Measurements from ENCODE around the gene INPP5K.

The INPP5K gene

DNA sequence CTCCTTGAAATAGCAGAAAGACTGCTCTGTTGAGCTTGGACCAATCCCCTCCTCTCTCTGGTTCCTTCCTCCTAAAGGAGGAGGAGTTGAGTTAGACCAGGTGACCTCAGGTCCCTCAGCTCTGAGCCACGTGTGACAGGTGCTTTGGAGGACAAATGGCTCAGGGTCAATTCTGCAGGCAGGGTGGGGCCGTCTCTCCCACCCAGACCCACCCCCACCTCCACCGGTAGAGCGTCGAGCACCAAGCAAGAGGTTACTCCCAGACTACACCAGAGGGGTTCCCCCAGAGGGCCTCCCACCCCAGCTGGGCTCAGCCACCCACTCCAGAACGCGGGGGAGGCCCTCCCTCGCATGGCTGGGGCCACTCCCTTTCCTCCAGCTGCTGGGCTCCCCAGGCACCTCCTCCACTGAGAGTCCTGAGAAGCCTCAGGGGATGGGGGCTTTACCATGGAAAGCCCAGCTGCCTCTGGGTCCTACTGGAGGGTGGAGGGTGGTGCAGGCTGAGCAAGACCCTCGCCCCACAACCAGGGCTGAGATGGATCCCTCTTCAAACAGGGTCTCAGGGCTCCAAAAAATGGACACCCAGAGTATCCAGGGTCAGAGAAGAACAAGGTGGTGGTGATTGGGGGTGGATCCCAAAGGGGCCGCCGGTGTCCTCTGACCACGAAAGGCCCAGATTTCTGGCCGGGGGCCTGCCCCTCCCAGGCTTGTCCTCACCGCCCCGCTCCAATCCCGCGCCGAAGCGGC, 31.6 kb downstream of the INPP5K start:
- DNase-seq = peak; percentile 92

DNA sequence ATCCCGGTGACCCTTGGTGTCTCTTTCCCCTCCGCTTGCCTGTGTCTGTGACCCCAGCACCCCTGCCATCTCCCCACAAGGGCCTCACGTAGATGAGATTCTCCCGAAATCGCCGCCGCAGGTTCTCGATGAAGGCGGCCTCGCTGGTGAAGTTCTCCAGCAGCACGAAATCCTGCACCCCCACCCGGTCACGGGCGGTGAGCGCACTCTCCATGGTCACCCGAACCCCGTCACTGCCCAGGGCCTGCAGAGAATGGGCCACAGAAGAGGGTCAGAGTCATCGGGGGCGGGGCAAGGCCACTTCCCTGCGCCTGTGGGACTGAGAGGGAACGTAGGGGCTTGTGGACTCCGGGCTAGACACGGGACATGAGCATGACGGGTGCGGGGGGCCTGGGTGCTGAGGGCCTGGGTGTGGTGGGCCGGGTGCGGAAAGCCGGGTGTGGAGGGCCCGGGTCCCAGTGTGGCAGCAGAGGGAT, 32.3 kb downstream of the INPP5K start:
- no peak for DNase-seq

DNA sequence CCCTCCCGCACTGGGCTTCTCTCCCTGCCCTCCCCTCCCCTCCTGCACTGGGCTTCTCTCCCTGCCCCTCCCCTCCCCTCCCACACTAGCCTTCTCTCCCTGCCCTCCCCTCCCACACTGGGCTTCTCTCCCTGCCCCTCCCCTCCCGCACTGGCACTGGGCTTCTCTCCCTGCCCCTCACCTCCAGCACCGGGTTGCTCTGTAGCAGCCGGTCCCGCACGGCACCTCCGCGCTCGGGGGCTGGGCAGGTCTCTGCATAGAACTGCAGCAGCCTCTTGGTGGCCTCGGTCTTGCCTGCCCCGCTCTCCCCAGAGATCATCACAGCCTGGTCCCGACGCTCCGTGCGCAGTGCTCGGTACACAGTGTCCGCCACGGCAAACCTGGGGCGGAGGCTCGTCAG, 33.7 kb downstream of the INPP5K start:
- DNase-seq = no peak

DNA sequence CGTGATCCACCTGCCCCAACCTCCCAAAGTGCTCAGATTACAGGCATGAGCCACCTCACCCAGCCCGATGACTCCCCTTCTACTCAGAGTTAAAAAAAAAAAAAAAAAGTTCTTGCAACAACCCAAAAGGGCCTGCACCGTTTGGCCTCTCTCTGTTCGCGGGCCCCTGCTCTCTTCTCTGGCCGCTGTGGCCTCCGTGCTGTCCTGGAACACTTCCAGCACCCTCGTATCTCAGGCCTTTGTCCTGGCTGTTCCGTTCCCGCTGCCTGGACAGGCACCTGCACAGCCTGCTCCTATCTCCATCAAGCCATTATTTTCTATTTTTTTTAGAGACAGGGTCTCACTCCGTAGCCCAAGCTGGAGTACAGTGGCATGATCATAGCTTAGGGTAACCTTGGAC, 34.7 kb downstream of the INPP5K start:
- no peak for DNase-seq

DNA sequence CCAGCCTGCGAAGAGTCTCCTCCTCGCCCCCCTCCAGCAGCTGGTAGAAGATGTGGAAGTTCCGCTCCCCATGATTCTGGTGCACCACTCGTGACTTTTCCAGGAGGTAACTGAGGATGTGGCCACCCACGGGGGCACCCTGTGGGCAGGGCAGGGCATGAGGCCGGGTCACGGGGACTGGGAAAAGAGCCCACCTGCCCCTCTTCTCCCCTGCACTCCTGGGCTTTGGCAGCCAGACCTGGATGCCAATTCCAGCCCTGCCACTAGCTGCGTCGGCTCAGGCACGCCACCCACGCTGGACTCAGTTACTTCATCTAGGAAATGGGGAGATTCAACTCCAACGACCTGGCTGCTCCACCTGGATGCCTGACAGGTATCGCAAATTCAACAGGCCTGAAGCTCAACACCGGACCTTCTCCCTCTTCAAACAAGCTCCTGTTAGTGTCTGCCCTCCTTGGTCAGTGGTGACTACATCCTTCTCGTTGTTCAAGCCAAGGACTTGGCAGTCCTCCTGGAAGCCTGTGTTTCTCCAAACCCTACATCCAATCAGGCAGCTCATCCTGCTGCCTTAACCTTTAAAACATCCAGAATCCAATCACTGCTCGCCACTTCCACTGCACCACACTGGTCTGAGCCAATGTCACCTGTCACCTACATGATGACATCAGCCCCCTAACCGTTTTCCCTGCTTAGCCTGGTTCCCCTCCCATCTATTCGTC, 35.5 kb downstream of the INPP5K start:
- no peak for DNase-seq

DNA sequence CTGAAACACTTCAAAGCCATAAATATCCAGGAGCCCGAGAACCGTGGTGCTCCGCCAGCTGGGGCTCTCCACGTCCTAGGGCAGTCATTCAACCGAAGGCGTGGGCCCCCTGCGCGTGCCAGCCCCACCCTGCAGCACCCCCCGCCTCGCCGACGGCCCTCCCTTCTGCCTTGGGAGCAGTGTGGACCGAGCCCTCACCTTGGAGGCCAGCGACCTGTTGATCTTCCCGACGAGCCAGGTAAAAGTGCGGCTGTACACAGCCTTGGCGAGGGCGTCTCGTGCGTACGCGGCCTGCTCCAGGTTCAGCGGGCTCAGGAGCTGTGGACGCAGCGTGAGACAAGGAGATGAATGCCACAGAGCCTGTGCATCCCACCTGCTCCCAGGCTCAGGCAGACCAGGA, 38.0 kb downstream of the INPP5K start:
- DNase-seq = no peak

DNA sequence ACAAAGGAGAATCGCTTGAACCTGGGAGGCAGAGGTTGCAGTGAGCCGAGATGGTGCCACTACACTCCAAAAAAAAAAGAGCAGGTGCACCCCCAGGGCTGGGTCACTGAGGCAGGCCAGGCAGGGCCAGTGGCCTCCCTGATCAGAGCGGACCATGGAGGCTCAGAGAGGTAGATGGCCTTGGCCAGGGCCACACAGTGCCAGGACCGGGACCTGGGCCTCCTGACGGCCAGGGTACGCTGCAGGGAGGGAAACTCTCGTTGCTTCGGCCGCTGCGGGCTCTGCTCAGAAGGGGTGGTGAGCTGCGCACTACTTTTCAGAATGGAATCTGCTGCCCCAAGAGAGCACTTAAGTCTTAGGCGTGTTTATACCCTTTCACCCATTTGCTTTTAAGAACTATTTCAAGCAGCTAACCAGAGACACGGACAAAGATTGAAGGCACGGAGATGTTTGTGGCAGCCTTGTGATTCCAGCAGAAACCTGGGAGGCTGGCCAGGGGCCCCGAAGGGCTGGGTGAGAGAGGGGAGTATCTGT, 41.0 kb downstream of the INPP5K start:
- DNase-seq = no peak

DNA sequence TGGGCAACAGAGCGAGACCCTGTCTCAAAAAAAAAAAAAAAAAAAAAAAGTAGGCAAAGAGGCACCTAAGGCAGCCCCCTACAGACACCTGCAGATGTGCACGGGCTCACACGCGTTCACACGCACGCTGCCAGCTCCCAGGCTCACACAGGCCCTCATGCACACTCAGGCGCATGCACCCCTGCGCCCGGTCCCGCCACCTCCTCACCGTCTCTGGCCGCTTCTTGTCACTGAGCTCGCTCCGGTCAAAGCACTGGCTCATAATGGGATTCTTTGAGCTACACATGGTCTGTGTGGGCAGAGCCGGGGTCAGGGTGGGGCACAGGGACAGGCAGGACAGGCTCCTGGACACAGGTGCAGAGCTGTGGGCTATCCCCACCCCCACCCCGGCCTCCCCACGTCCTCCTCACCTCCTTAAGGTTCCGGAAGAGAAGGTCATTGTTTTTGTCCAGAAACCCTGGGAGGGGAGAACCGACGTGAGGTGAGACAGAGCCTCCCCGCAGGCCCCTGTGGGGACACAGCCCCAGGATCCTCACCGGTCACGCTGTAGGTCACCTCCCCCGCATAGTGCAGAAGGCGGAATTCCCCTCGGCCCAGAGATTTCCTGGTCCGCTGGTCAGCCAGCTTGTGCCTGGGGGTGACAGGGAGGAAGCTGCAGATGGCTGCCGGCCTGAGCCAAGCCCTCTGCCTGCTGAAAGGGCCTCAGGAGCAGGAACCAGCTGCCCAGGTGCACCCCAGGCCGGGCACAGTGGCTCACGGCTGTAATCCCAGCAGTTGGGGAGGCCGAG, 41.8 kb downstream of the INPP5K start:
- no peak for DNase-seq

DNA sequence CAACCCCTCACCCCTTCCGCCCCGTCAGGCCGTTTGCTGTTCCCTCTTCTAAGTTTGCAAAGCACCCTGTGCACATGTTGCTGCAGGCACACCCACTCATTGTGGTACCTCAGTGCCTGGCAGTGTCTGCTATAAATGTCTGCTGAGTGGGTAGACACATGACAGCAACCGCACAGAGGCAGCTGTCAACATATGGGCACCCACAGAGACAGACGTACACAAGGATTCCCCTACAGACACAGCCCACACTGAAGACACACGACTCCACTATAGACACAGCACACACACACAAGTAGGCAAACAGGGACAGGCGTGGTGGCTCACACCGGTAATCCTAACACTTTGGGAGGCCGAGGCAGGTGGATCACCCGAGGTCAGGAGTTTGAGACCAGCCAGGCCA, 42.6 kb downstream of the INPP5K start:
- no peak for DNase-seq

DNA sequence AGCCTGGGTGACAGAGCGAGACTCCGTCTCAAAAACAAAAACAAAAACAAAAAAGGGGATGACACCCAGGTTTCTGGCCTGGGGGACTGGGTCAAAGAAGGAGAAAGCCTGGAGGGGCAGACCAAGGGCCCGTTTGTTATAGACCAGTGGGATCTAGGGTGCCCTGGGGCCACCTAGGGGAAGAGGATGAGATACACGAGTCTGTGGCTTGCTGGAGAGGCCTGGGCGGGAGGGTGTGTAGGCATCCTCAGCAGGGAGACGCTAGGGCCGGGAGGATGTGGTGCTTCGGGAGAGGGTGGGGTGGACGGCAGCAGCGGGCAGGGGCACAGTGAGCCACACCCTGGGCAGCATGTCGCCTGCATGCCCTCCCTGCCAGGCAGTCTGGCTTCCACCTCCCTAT, 43.2 kb downstream of the INPP5K start:
- peak; percentile 49 for DNase-seq

DNA sequence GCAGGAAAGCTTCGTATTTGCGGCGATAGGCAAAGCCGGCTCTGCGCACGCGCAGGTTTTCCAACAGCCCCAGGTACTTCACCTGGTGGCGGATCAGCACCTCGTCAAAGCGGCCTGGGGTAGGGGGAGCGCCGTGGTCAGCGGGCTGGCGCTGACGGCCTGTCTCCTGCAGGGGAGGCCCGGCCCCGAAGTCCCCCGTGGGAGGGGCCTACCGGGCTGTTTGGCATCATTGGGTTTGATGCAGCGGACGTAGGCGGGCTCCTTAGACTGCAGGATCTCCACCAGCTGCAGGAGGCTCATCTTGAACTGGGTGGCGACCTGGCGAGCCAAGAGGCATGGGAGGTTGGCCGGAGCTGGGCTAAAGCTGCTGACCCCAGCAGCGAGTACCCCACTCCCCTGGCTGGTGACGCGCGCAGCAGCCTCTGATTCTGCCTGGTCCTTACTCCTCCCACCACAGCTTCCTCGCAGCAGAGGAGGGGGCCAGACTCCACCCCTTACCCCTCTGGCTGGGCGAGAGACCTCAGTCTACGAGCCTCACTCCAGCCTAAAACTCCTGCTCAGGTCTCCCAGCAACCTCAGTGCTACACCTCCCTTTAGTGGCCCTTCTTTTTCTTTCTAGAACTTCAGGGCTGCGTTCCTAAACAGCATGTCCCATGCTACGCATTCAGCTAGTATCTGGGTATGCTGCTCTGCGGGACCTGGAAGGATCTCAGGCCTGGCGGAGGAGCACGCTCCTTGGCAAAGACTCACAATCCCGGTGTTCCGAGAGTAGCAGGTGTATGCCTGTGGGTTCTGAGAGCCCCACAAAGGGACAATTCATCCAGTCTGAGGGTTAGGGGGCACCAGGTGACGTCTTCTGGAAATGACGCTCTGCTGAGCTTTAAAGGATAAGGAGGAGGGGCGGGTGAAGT, 44.2 kb downstream of the INPP5K start:
- DNase-seq = no peak

DNA sequence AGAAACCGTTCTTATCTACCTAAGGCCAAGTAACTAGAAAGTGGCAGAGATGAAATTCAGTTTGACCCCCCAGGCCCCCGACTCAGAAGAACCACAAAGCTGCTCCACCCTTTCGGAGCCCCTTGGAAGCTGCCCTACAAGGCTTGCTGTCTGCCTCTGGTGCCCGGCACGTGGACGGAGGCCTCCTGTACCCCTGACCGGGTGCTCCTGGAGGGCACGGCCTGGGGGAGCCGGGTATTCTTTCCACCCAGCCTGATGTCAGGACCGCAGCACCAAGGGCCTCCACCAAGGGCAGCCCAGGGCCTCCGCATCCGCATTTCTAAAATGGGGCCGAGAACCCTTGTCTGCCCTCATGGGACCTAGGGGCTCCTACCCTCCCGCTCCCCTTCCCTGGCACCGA, 44.9 kb downstream of the INPP5K start:
- DNase-seq = no peak

DNA sequence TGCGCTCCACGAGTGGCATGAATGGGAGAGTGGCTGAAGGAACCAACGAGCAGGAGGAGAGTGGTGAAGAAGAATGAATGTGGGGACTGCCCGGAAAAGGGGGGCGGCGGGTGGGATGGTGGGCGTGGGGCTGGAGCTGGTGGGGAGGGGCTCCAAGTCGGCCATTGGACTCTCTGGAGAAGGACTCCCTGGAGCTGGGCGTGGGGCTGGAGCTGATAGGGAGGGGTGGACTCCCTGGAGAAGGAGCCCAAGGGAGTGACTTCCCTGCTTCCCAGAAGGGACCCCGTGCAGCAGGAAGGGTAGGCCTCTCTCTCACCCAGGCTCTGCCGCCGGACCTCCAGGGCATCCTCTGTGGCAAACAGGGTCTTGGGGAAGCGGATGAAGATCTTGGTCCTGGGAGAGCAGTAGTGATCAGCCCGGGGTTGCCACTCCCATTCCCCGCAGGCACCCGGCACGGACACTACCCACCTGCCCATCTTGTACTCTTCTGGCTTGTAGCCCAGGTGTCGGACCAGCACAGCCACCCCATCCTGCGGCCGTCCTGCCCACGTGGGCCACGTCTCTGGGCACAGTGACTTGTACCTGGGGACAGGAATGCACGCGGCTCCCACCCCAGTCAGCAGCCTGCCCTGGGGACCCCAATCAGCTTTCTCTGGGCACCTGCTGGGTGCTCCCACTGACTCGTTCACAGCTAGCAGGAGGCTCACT, 45.5 kb downstream of the INPP5K start:
- peak; percentile 68 for DNase-seq

DNA sequence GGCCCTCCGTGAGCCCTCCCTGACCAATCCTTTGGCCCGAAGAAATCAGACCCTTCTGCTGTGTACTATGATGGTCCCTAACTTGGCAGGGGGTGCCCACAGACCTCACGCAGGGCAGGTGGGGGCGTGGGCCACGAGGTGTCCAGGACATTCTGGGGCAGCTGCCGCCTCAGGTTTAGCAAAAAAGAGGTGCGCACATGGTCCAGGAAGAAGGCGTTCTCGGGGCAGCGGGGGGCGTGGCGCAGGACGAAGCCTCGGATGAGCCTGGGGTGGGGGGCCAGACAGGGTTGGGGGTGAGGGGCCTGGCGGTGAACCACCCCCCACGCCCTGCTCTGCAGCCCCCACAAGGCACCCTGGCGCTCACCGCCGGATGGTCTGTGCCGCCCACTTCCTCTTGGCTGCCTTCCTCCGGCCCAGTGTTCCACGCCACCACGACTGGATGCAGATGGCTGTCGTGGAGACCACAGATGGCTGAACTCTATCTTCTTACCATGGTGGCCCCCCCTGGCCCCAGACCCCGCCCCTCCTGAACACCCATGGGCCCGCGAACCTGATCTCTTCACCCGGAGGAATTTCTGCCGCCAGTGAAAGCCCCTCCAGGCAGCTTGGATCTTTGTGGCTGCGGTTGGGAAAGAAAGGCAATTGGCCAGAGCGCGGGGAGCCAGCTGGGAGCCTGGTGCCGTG, 46.2 kb downstream of the INPP5K start:
- peak; percentile 84 for DNase-seq

DNA sequence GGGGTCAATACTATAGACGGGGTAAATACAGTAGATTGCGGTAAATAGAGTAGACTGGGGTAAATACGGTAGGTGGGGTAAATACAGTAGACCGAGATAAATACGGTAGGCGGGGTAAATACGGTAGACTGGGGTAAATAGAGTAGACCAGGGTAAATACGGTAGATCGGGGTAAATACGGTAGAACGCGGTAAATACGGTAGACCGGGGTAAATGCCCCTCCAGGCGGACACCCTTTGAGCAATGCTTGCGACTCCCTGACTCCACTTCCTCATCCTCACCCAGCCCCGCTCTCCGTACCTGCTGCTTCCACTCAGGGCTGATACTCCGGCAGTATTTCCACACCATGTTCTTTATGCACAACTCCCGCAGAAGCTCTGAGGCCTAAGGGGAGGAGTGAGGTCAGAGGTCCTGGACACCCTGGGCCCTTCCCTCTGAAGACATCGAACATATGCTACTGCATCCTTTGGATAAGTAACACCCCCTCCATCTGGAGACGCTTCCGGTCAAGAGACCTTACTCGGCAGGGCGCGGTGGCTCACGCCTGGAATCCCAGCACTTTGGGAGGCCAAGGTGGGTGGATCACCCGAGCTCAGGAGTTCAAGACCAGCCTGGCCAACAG, 47.1 kb downstream of the INPP5K start:
- DNase-seq = peak; percentile 40

DNA sequence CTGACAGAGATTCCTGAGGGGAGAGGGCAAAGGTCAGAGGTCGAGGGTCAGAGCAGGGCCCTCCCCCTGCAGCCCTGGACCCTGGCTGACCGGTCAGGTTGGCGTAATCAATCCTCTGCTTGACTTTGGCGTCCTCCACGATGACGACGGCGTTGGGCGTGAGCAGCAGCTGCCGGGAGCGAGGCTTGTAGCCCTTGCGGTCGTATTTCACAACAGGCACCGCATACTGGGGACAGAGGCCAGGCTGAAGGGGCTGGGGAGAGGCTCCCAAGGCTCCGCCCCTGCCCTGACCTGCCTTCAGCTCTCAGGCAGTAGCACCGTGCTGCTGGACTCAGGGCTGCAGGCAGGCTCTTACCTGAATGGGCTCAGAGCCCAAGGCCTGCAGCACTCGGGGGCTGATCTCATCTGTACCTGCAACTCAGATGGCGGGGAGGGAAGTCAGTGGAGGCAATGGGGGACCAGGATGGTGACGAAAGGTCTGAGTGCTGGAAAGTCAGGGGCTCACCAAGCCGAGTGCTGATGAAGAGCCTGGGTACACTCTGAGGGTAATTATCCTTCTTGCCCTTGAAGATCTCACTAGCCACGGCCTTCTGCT, 48.4 kb downstream of the INPP5K start:
- DNase-seq = no peak

DNA sequence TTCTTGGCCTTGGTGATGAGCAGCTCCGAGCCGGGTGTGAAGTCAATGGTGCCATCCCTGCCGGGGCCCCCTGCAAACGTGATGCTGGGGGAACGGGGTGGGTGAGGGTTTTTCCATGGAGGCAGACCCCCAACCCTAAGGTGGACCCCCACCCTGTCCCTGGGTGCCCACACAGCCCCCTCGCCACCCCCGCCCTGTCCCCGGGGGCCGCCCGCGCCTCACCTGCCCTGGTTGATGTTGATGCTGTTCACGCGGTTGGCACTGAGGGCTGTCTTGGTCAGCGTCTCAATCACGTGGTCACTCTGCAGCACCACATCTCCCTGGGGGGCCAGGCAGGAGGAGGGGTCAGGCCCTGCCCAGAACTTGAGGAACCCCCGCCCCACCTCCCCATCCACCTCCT, 49.2 kb downstream of the INPP5K start:
- no peak for DNase-seq

DNA sequence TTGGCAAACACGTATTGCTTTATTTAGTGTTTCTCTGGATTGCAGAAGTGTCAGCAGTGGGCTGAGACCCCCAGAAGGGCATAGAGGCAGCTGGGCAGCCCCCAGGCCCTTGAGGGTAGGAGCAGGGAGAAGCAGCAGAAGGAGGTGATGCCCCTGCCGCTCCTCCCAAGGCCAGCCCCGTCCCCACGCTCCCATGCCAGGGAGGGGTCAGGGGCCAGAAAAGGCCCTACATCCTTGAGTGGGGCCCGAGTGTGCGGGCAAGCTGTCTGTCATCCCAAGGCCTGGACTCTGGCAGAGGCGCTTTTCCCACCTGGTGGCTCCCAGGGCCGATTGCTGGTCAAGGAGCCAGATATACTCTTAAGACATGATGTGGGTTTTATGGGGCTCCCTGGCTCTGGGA, 52.2 kb downstream of the INPP5K start:
- DNase-seq = no peak

DNA sequence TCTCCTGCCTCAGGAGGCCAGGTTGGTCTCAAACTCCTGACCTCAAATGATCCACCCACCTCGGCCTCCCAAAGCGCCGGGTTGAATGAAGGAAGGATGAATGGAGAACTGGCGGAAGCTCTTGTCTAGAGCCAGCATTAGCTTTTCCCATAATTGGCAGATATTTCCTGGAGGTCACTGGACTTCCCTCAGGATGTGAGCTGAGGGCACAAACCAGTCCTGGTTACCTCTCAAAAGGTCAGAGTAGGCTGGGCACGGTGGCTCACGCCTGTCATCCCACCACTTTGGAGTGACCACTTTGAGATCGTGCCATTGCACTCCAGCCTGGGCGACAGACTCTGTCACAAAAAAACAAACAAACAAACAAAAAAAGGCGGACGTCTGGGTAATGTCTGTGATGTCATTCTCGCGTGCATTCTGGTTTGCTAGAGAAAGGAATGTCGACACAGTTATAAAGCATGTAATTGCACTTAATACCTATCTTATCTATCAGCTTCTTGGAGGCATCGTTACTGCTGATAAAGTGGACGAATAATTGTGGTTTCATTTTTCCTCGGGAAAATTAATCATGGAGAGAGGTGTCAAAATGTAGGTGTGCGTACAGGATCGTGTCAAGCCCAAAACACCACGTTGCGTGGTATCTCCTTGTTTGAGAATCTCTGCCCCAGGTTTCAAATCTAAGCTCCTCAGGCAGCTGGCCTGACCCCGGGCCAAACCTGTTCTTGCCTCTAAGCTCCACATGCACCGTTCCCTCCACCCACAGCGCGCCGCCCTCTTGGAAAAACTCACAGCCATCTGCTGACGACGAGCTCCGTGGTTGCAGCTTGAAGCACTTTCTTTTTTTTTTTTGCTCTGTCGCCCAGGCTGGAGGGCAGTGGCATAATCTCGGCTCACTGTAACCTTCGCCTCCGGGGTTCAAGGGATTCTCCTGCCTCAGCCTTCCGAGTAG, 54.0 kb downstream of the INPP5K start:
- DNase-seq = peak; percentile 96

Data from NCI-H82 (cell line).